Vagina (tissue), 2 donors: ENCODE results near the gene ADIRF.

Experiments
- POLR2AphosphoS5 ChIP-seq, 2 donors: sonication (generic); formaldehyde crosslinking; IDR thresholded peaks; one replicate each; pipeline ENCODE4 v1.9.0; 2017; ENCODE audit warnings: antibody characterized with exemption in 2 of 2, mild to moderate bottlenecking in 2 of 2, low read depth in 1 of 2; ENCODE audit not compliant: insufficient read depth in 1 of 2
- TF ChIP-seq, protein P1 (sequence below), 3 experiments: fragments of 450-650 bp in 2 of 3; fragments of 200-600 bp in 1 of 3; sonication (generic) in 1 of 3; IDR thresholded peaks; one replicate each; pipeline ENCODE4 v1.5.1; 2017 to 2019; ENCODE audit warnings: antibody characterized with exemption in 3 of 3, mild to moderate bottlenecking in 2 of 3, moderate library complexity in 2 of 3

DNA sequence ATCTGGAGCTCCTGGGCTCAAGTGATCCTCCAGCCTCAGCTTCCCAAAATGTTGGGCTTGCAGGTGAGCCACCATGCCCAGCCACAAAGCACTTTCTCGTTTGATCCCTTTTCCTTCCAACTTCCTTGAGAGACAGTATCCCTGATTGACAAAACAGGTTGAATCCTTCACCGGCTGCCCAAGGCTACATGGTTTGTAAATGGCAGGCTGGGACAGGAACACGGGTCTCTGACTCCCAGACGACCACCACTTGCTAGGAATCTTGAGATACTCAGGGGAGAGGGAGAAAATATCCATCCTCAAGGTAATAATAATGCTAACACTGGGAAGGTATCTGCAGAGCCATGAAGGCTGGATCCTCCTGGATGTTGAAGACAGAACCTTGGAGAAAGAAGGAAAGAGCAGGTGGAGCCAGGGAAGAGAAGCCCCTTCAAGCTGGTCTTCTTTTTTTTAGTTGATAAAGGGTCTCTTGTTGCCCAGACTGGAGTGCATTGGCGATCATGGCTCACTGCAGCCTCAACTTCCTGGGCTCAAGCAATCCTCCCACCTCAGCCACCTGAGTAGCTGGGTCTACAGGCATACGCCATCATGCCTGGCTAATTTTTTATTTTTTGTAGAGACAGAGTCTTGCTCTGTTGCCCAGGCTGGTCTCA lies 30.7 kb upstream of the ADIRF start:
- no peak for TF ChIP-seq POLR2AphosphoS5 (IDR thresholded peaks at IDR 0.05; ENCODE audit: insufficient read depth in 1 of 2, low read depth in 1 of 2)
- TF ChIP-seq, protein P1, sequence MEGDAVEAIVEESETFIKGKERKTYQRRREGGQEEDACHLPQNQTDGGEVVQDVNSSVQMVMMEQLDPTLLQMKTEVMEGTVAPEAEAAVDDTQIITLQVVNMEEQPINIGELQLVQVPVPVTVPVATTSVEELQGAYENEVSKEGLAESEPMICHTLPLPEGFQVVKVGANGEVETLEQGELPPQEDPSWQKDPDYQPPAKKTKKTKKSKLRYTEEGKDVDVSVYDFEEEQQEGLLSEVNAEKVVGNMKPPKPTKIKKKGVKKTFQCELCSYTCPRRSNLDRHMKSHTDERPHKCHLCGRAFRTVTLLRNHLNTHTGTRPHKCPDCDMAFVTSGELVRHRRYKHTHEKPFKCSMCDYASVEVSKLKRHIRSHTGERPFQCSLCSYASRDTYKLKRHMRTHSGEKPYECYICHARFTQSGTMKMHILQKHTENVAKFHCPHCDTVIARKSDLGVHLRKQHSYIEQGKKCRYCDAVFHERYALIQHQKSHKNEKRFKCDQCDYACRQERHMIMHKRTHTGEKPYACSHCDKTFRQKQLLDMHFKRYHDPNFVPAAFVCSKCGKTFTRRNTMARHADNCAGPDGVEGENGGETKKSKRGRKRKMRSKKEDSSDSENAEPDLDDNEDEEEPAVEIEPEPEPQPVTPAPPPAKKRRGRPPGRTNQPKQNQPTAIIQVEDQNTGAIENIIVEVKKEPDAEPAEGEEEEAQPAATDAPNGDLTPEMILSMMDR (IDR thresholded peaks at IDR 0.05) = no peak
